ENCODE data around the gene SMIM21. TPM values are rescaled to one million over a fixed set of nuclear protein-coding genes. Genes with fewer than 3 reads are reported as not detected.

Gene SMIM21
- total and polyA plus RNA-seq, 2 of the 8 experiments (the other 6 are each of a cell fraction or from before 2014, with no cell fraction given) = not detected

GRCh38 chr18:75421656-75422055 lies 5.8 kb downstream of the SMIM21 start:
- Histone ChIP-seq H2BK12ac (ENCODE audit: low read depth, low read length) (no peak overlapping the region), H3K23me2 (ENCODE audit: low read depth, low read length) (no peaks in the 10 kb centered on the region), H2BK5ac (ENCODE audit: low read depth, low read length) (no peak overlapping the region), H3K4me1 (replicated peaks in 1 of 4; ENCODE audit: control insufficient read depth in 3 of 4, insufficient read depth in 4 of 4, low read length in 3 of 4) (no peaks in the 10 kb centered on the region), H2AFZ (ENCODE audit: low read length) (no peak overlapping the region), H3K27me3 (replicated peaks in 1 of 4; ENCODE audit: control insufficient read depth in 3 of 4, extremely low read depth in 1 of 4, insufficient read depth in 3 of 4, low read length in 3 of 4) (no peaks in the 10 kb centered on the region), H3K14ac (ENCODE audit: insufficient read length) (no peak overlapping the region), H3K56ac (replicated peaks; ENCODE audit: insufficient read length, low read depth, low read length) (no peak overlapping the region), H3K9me3 (ENCODE audit: insufficient read depth in 2 of 2, low read depth in 1 of 2, low read length in 1 of 2) (no peaks in the 10 kb centered on the region; a peak in 1 of 4 replicates), H3K4me2 (ENCODE audit: insufficient read depth in 1 of 2, low read depth in 2 of 2, low read length in 2 of 2) (no peak overlapping the region), H3K79me2 (ENCODE audit: control insufficient read depth in 1 of 2, insufficient read depth in 2 of 2, low read length in 2 of 2) (no peaks in the 10 kb centered on the region), H4K20me1 (replicated peaks in 1 of 2; ENCODE audit: control insufficient read depth in 1 of 2, insufficient read depth in 2 of 2, low read length in 2 of 2) (no peaks in the 10 kb centered on the region), H4K8ac (ENCODE audit: extremely low read depth, insufficient read depth, low read length) (no peak overlapping the region), H3K4ac (replicated peaks; ENCODE audit: insufficient read length, low read depth, low read length) (no peak overlapping the region), H2BK20ac (ENCODE audit: low read length) (no peak overlapping the region), H3K79me1 (ENCODE audit: low read depth, low read length) (no peaks in the 10 kb centered on the region), H2AK5ac (ENCODE audit: low read depth, low read length) (no peak overlapping the region), H4K5ac (ENCODE audit: insufficient read length, low read depth, low read length) (no peak overlapping the region), H3K36me3 (ENCODE audit: control insufficient read depth in 2 of 4, insufficient read depth in 4 of 4, low read length in 3 of 4) (no peaks in the 10 kb centered on the region), H4K91ac (replicated peaks; ENCODE audit: insufficient read length, low read length) (no peak overlapping the region), H3K9ac (replicated peaks in 1 of 4; ENCODE audit: extremely low read depth in 1 of 4, low read depth in 3 of 4, low read length in 3 of 4) (no peak overlapping the region), H3K23ac (ENCODE audit: insufficient read length) (no peak overlapping the region), H3K27ac (ENCODE audit: low read depth, low read length) (no peak overlapping the region), H2BK120ac (replicated peaks; ENCODE audit: low read depth, low read length) (no peak overlapping the region), H2BK15ac (ENCODE audit: low read length) (no peak overlapping the region), H3K18ac (ENCODE audit: extremely low read depth, low read length) (no peak overlapping the region), H3K4me3 (ENCODE audit: extremely low read depth in 1 of 4, insufficient read depth in 2 of 4, low read depth in 3 of 4, low read length in 4 of 4) (no peak overlapping the region)
- ChIA-PET CTCF (ENCODE audit: partially characterized antibody) (no interaction called here), POLR2A (ENCODE audit: partially characterized antibody) (no interaction called here)
- 89% methylated on average over 3 of the region's 3 CpGs; no CpG with 5 or more reads in 1 of the 2 experiments for WGBS, 2 experiments (ENCODE audit: extremely low coverage in 1 of 2, insufficient coverage in 1 of 2, insufficient read length in 1 of 2, insufficient replicate concordance in 2 of 2, low coverage in 1 of 2, low lambda C conversion rate in 2 of 2, missing lambda C conversion rate in 1 of 2)
- no peak for TF ChIP-seq EGR1 (IDR thresholded peaks at IDR 0.05; ENCODE audit: borderline replicate concordance, low read depth, low read length)
- TF ChIP-seq TAF1 (IDR thresholded peaks at IDR 0.05; ENCODE audit: low read depth, low read length) = no peak
- TF ChIP-seq FOSL1 (IDR thresholded peaks at IDR 0.05; ENCODE audit: insufficient read depth, low read depth, low read length) = no peak
- TF ChIP-seq POU5F1 (IDR thresholded peaks at IDR 0.05; ENCODE audit: low read depth, low read length) = no peak
- TF ChIP-seq RBBP5 (IDR thresholded peaks at IDR 0.05; ENCODE audit: borderline replicate concordance, low read depth, low read length) = no peak
- no peak for TF ChIP-seq CREB1 (IDR thresholded peaks at IDR 0.05)
- TF ChIP-seq BACH1 (IDR thresholded peaks at IDR 0.05; ENCODE audit: low read length) = no peak
- no peak for TF ChIP-seq BCL11A (IDR thresholded peaks at IDR 0.05; ENCODE audit: low read depth in 2 of 2, low read length in 2 of 2)
- TF ChIP-seq MAX (IDR thresholded peaks at IDR 0.05) = no peak
- no peak for TF ChIP-seq TEAD4 (IDR thresholded peaks at IDR 0.05; ENCODE audit: low read depth, low read length)
- no peak for TF ChIP-seq SAP30 (IDR thresholded peaks at IDR 0.05; ENCODE audit: insufficient read depth, insufficient replicate concordance, low read length)
- no peak for TF ChIP-seq SP2 (IDR thresholded peaks at IDR 0.05; ENCODE audit: low read length)
- no peak for TF ChIP-seq TCF12 (IDR thresholded peaks at IDR 0.05; ENCODE audit: low read depth, low read length)
- DNase-seq (ENCODE audit: low read depth in 1 of 2, low spot score in 2 of 2) (no peak), FAIRE-seq (no peak)
